ENCODE results near the gene BBLN. TPM values are rescaled to one million over a fixed set of nuclear protein-coding genes. Genes with fewer than 3 reads are reported as not detected.
A peak's percentile ranks its signal among the peaks of the same experiment; 100 is the strongest.

Gene BBLN
- total and polyA plus RNA-seq, 2 of the 4 experiments (the other 2 are of a cell fraction), result 25.1 to 103 TPM

- H3K4me3 ChIP-seq (ENCODE audit: insufficient read depth, low read depth, low read length), result no peak overlapping the region
- no peak overlapping the region for H2AK9ac ChIP-seq (replicated peaks; ENCODE audit: low read depth, low read length, poor library complexity)
- H3K4me1 ChIP-seq (ENCODE audit: control insufficient read depth, insufficient read depth, low read length), result peaks cover 14% of the 10 kb centered on the region
- DNase-seq (no peak), ATAC-seq (ENCODE audit: low read depth) (peak; percentile 28; the same call in 1 of the 2 replicates)
- H4K8ac ChIP-seq (ENCODE audit: low read depth in 2 of 2, low read length in 2 of 2), result peak overlapping the region in 1 of 2 experiments; percentile 67; a peak in 1 of 4 replicates
- H3K56ac ChIP-seq (ENCODE audit: extremely low read depth, insufficient read depth, low read length), result peak overlapping the region; percentile 20; the same call in 1 of the 2 replicates
- peak overlapping the region; percentile 65 for H3K4ac ChIP-seq (ENCODE audit: low read depth, low read length)
- H3K18ac ChIP-seq (ENCODE audit: low read depth, low read length), result 0 out of 2 replicates have a peak overlapping the region, but pooled peaks have one; percentile 6
- H4K5ac ChIP-seq (ENCODE audit: low read depth, low read length), result peak overlapping the region; percentile 54
- peaks cover 6 to 31% of the 10 kb centered on the region in 2 experiments; a peak in 3 of 4 replicates for H3K79me1 ChIP-seq (ENCODE audit: low read depth in 1 of 2, low read length in 2 of 2)
- H4K20me1 ChIP-seq (ENCODE audit: insufficient read depth, low read length), result peaks cover 7% of the 10 kb centered on the region; the same call in 1 of the 2 replicates
- in situ Hi-C loops (cut with MboI; ENCODE audit: low sequenced_read_pairs) (no loop called here), dilution Hi-C loops (cut with HindIII; ENCODE audit: low sequenced_read_pairs, unreplicated experiment) (no loop called here), intact Hi-C loops (cut with micrococcal nuclease) (no loop called here)
- 0 out of 3 replicates have a peak overlapping the region, but pooled peaks have one; percentile 14 for H2BK15ac ChIP-seq (ENCODE audit: low read depth, low read length)
- H3K27ac ChIP-seq (ENCODE audit: insufficient read depth, low read length), result peak overlapping the region; percentile 88; the same call in 1 of the 2 replicates
- H2BK5ac ChIP-seq (ENCODE audit: low read depth, low read length, poor library complexity, severe bottlenecking), result peak overlapping the region; percentile 59
- no peaks in the 10 kb centered on the region for H3K27me3 ChIP-seq (ENCODE audit: control insufficient read depth, insufficient read depth, low read length)
- peaks cover 5% of the 10 kb centered on the region for H3K9me3 ChIP-seq (ENCODE audit: control insufficient read depth, insufficient read depth, low read length)
- H3K14ac ChIP-seq (replicated peaks; ENCODE audit: low read depth, low read length), result peak overlapping the region; percentile 27
- peak overlapping the region; percentile 20 for H2BK20ac ChIP-seq (ENCODE audit: low read depth, low read length)
- no peak overlapping the region for H2AFZ ChIP-seq (replicated peaks; ENCODE audit: low read length, poor library complexity)
- H3K9me1 ChIP-seq (ENCODE audit: insufficient read depth, low read length), result peaks cover 18% of the 10 kb centered on the region
- no peak for TF ChIP-seq MAFK (IDR thresholded peaks at IDR 0.05; ENCODE audit: low read depth, low read length)
- TF ChIP-seq RCOR1 (IDR thresholded peaks at IDR 0.05; ENCODE audit: insufficient replicate concordance, low read length), result no peak
- TF ChIP-seq CEBPB (IDR thresholded peaks at IDR 0.05; ENCODE audit: low read depth, low read length), result no peak
- no peak for TF ChIP-seq POLR2A (IDR thresholded peaks at IDR 0.05; ENCODE audit: low read depth, low read length)
- H3K4me2 ChIP-seq (ENCODE audit: low read depth, low read length), result peak overlapping the region; percentile 60
- H2BK120ac ChIP-seq (ENCODE audit: low read depth, low read length), result peak overlapping the region; percentile 73
- CTCF ChIA-PET, result interaction anchor here (1.2 kb wide), 1 partner anchor 80 kb away, joined by 3 read pairs; no protein-coding TSS in a partner anchor
- WGBS, 2 experiments (ENCODE audit: extremely low coverage in 2 of 2, insufficient read length in 1 of 2), result 100% methylated on average over 1 of the region's 2 CpGs; no CpG with 5 or more reads in 1 of the 2 experiments
- peak overlapping the region; percentile 24; the same call in 1 of the 2 replicates for H3K9ac ChIP-seq (ENCODE audit: low read depth, low read length)
- H2AK5ac ChIP-seq (ENCODE audit: low read depth, low read length), result peak overlapping the region; percentile 21
- H3K36me3 ChIP-seq (ENCODE audit: control insufficient read depth, insufficient read depth, low read length), result peaks cover 48% of the 10 kb centered on the region
- BruUV-seq (replicated peaks), result no TSS peak
- peak overlapping the region; percentile 11 for H3K23ac ChIP-seq (ENCODE audit: low read depth, low read length)
- peak overlapping the region; percentile 37 for H4K91ac ChIP-seq (ENCODE audit: insufficient read depth, low read depth, low read length)
- POLR2A ChIA-PET (ENCODE audit: unreplicated experiment), result no interaction called here
These were observed 15.7 kb downstream of the BBLN start for GRCh38 chr9:128175726-128176125.
